Loucy (cell line): ENCODE data around the gene TRMT112.

ENCODE experiments used
- H2AFZ ChIP-seq: fragments of 200-600 bp; sonication (generic); 2 replicates; pipeline ENCODE4 v1.6.0; 2016; ENCODE audit warnings: antibody characterized with exemption, mild to moderate bottlenecking, low read length, moderate library complexity
- H3F3A ChIP-seq: fragments of 200-600 bp; 2 replicates; pipeline ENCODE4 v1.6.0; 2016; ENCODE audit warnings: antibody characterized with exemption, low read depth, mild to moderate bottlenecking
- H3K27me3 ChIP-seq: fragments of 200-600 bp; sonication (generic); 2 replicates; pipeline ENCODE4 v1.6.1; 2014; ENCODE audit warnings: low read length, mild to moderate bottlenecking; ENCODE audit not compliant: insufficient read depth, poor library complexity, severe bottlenecking
- H3K36me3 ChIP-seq: fragments of 200-600 bp; sonication (generic); 2 replicates; pipeline ENCODE4 v1.6.1; 2016; ENCODE audit warnings: low read length; ENCODE audit not compliant: insufficient read depth
- H3K4me1 ChIP-seq: fragments of 200-600 bp; sonication (generic); 2 replicates; pipeline ENCODE4 v1.5.1; 2014; ENCODE audit warnings: low read length, mild to moderate bottlenecking; ENCODE audit not compliant: insufficient read depth, poor library complexity, severe bottlenecking
- H3K4me2 ChIP-seq: fragments of 200-600 bp; sonication (generic); 2 replicates; pipeline ENCODE4 v1.6.0; 2014; ENCODE audit warnings: antibody characterized with exemption, low read length, low read depth, mild to moderate bottlenecking; ENCODE audit not compliant: poor library complexity, severe bottlenecking
- H3K4me3 ChIP-seq: fragments of 200-600 bp; sonication (generic); 2 replicates; pipeline ENCODE4 v1.5.1; 2014; ENCODE audit warnings: low read length, mild to moderate bottlenecking, mixed read lengths; ENCODE audit not compliant: poor library complexity, severe bottlenecking
- H3K79me2 ChIP-seq: fragments of 200-600 bp; sonication (generic); 2 replicates; pipeline ENCODE4 v1.6.1; 2014; ENCODE audit warnings: low read length; ENCODE audit not compliant: insufficient read depth
- H3K9ac ChIP-seq: fragments of 200-600 bp; sonication (generic); 2 replicates; pipeline ENCODE4 v1.6.0; 2014; ENCODE audit warnings: mild to moderate bottlenecking, low read depth, low read length, moderate library complexity; ENCODE audit not compliant: poor library complexity, severe bottlenecking
- H3K9me2 ChIP-seq: fragments of 200-600 bp; sonication (generic); replicated peaks from 2 replicates; pipeline ENCODE4 v1.6.1; 2016; ENCODE audit warnings: low read depth, low read length, mixed read lengths
- H3K9me3 ChIP-seq: fragments of 200-600 bp; sonication (generic); 2 replicates; pipeline ENCODE4 v1.6.1; 2014; ENCODE audit warnings: mild to moderate bottlenecking, antibody characterized with exemption, low read length, low read depth; ENCODE audit not compliant: insufficient read depth
- H4K20me1 ChIP-seq: fragments of 200-600 bp; sonication (generic); 2 replicates; pipeline ENCODE4 v1.6.0; 2014; ENCODE audit warnings: antibody characterized with exemption, low read length, mild to moderate bottlenecking; ENCODE audit not compliant: insufficient read depth, poor library complexity, severe bottlenecking
- CTCF ChIP-seq: fragments of 200-600 bp; sonication (generic); conservative IDR thresholded peaks from 2 replicates; pipeline ENCODE4 v1.5.1; 2014; ENCODE audit warnings: mild to moderate bottlenecking, antibody characterized with exemption, low read length
- EZH2phosphoT487 ChIP-seq: fragments of 200-600 bp; IDR thresholded peaks from 2 replicates; pipeline ENCODE4 v1.6.1; 2018; ENCODE audit warnings: antibody characterized with exemption, mild to moderate bottlenecking, moderate library complexity, borderline replicate concordance

TRMT112 gene

GRCh38 chr11:64323373-64323772 lies 6.0 kb upstream of the TRMT112 start:
- no peaks in the 10 kb centered on the region for H3K9me3 ChIP-seq
- no peaks in the 10 kb centered on the region for H3K27me3 ChIP-seq
- H3K9me2 ChIP-seq: no peaks in the 10 kb centered on the region
- H3K36me3 ChIP-seq: no peaks in the 10 kb centered on the region
- no peak overlapping the region for H3K4me3 ChIP-seq
- no peaks in the 10 kb centered on the region for H3F3A ChIP-seq
- H4K20me1 ChIP-seq: no peaks in the 10 kb centered on the region
- no peak overlapping the region for H2AFZ ChIP-seq
- H3K4me2 ChIP-seq: no peak overlapping the region
- peaks cover 21% of the 10 kb centered on the region for H3K4me1 ChIP-seq
- TF ChIP-seq EZH2phosphoT487 (no peak), CTCF (no peak)
- H3K9ac ChIP-seq: no peak overlapping the region
- peaks cover 22% of the 10 kb centered on the region for H3K79me2 ChIP-seq

- Histone ChIP-seq H3K4me2 (no peak overlapping the region), H3K9me3 (no peaks in the 10 kb centered on the region), H3K9ac (no peak overlapping the region), H3K4me1 (peaks cover 22% of the 10 kb centered on the region), H3K36me3 (no peaks in the 10 kb centered on the region), H3K27me3 (no peaks in the 10 kb centered on the region), H3K9me2 (no peaks in the 10 kb centered on the region), H3K79me2 (peaks cover 24% of the 10 kb centered on the region), H3K4me3 (no peak overlapping the region), H3F3A (no peaks in the 10 kb centered on the region), H4K20me1 (no peaks in the 10 kb centered on the region), H2AFZ (no peak overlapping the region)
- no peak for TF ChIP-seq CTCF
- TF ChIP-seq EZH2phosphoT487: no peak
These were observed 5.5 kb upstream of the TRMT112 start for GRCh38 chr11:64322925-64323260.

- no peak overlapping the region for H3K4me3 ChIP-seq
- no peak overlapping the region for H3K4me2 ChIP-seq
- H3K79me2 ChIP-seq: peaks cover 31% of the 10 kb centered on the region
- H3K9me3 ChIP-seq: no peaks in the 10 kb centered on the region
- no peak overlapping the region for H2AFZ ChIP-seq
- H3K27me3 ChIP-seq: no peaks in the 10 kb centered on the region
- no peaks in the 10 kb centered on the region for H3K36me3 ChIP-seq
- H4K20me1 ChIP-seq: peaks cover 6% of the 10 kb centered on the region
- no peak overlapping the region for H3K9ac ChIP-seq
- peaks cover 7% of the 10 kb centered on the region; the same call in 1 of the 2 replicates for H3F3A ChIP-seq
- no peaks in the 10 kb centered on the region for H3K9me2 ChIP-seq
- peaks cover 22% of the 10 kb centered on the region for H3K4me1 ChIP-seq
- TF ChIP-seq CTCF (no peak), EZH2phosphoT487 (no peak)
These were observed 4.2 kb upstream of the TRMT112 start for GRCh38 chr11:64321533-64321932.
